DND-41 (cell line): ENCODE results near the gene LINS1.

Experiments
- ATAC-seq: fragments of 200-7000 bp; cut with Tn5 transposase; 3 replicates; pipeline ENCODE4 v1.9.1; 2021; ENCODE audit warnings: low read depth; ENCODE audit not compliant: insufficient read depth
- DNase-seq: peaks from one replicate; pipeline ENCODE4 v3.0.0-alpha.2; 2020
- H2AFZ ChIP-seq: 2 replicates; pipeline ENCODE4 v1.6.0; 2012; ENCODE audit warnings: low read depth, low read length
- H3K27ac ChIP-seq: 2 replicates; pipeline ENCODE4 v1.5.1; 2012; ENCODE audit warnings: low read length, inconsistent platforms
- H3K27me3 ChIP-seq: fragments of 200-600 bp; sonication (generic); 2 replicates; pipeline ENCODE4 v1.6.0; 2012; ENCODE audit warnings: low read length, mild to moderate bottlenecking, inconsistent platforms; ENCODE audit not compliant: insufficient read depth, poor library complexity
- H3K36me3 ChIP-seq: 2 replicates; pipeline ENCODE4 v1.5.1; 2012; ENCODE audit warnings: low read length, inconsistent platforms; ENCODE audit not compliant: insufficient read depth
- H3K4me1 ChIP-seq: 2 replicates; pipeline ENCODE4 v1.5.1; 2012; ENCODE audit warnings: mild to moderate bottlenecking, low read length; ENCODE audit not compliant: insufficient read depth
- H3K4me2 ChIP-seq: 2 replicates; pipeline ENCODE4 v1.6.0; 2012; ENCODE audit warnings: mild to moderate bottlenecking, moderate library complexity, low read length, inconsistent platforms; ENCODE audit not compliant: insufficient read depth
- H3K4me3 ChIP-seq, 2 experiments: fragments of 200-600 bp in 1 of 2; shearing (Covaris generic) in 1 of 2; 2 replicates each; pipeline ENCODE4 v1.5.1; 2012 to 2016; ENCODE audit warnings: inconsistent platforms in 2 of 2, low read length in 2 of 2, mild to moderate bottlenecking in 2 of 2, low read depth in 1 of 2, moderate library complexity in 1 of 2
- H3K79me2 ChIP-seq: 2 replicates; pipeline ENCODE4 v1.6.0; 2012; ENCODE audit warnings: low read length, inconsistent platforms; ENCODE audit not compliant: insufficient read depth
- H3K9ac ChIP-seq: 2 replicates; pipeline ENCODE4 v1.6.0; 2012; ENCODE audit warnings: low read depth, mild to moderate bottlenecking, inconsistent platforms, low read length, moderate library complexity
- H3K9me3 ChIP-seq: 2 replicates; pipeline ENCODE4 v1.5.1; 2012; ENCODE audit warnings: low read length, moderate library complexity, mild to moderate bottlenecking, inconsistent platforms; ENCODE audit not compliant: insufficient read depth, severe bottlenecking
- H4K20me1 ChIP-seq: 2 replicates; pipeline ENCODE4 v1.6.0; 2012; ENCODE audit warnings: low read length; ENCODE audit not compliant: insufficient read depth
- EZH2 ChIP-seq: IDR thresholded peaks from 3 replicates; pipeline ENCODE4 v1.6.1; 2012; ENCODE audit warnings: borderline replicate concordance, low read depth, mild to moderate bottlenecking, moderate library complexity, low read length, inconsistent platforms; ENCODE audit not compliant: severe bottlenecking
- TF ChIP-seq, protein P1 (sequence below): IDR thresholded peaks from 2 replicates; pipeline ENCODE4 v1.5.1; 2012; ENCODE audit warnings: borderline replicate concordance, low read length, moderate library complexity, mild to moderate bottlenecking; ENCODE audit not compliant: poor library complexity, severe bottlenecking; ENCODE audit errors: extremely low read depth

The LINS1 gene, protein sequence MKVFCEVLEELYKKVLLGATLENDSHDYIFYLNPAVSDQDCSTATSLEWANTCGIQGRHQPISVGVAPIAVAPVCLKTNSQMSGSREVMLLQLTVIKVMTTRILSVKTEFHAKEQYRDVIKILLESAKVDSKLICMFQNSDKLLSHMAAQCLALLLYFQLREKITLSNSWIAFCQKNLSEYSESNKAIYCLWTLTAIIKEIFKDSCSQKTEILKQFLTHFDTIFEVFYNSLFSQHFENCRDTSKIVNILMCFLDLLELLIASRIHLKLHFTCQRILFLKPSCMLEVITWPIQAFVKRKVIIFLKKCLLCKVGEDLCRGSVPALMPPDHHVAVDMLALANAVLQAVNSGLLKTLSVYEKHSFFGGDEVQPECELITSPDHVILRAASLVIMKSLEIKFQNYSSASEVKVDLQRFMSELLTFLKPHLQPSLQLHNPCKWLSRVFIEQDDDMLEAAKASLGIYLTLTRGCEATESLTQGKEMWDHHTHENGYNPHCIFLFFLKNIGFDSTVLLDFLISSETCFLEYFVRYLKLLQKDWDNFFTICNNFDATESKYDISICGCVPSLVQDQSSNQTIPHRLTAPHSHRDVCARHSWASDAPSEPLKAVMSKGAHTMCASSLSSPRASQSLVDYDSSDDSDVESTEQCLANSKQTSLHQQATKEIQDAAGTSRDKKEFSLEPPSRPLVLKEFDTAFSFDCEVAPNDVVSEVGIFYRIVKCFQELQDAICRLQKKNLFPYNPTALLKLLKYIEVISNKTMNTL

DNA sequence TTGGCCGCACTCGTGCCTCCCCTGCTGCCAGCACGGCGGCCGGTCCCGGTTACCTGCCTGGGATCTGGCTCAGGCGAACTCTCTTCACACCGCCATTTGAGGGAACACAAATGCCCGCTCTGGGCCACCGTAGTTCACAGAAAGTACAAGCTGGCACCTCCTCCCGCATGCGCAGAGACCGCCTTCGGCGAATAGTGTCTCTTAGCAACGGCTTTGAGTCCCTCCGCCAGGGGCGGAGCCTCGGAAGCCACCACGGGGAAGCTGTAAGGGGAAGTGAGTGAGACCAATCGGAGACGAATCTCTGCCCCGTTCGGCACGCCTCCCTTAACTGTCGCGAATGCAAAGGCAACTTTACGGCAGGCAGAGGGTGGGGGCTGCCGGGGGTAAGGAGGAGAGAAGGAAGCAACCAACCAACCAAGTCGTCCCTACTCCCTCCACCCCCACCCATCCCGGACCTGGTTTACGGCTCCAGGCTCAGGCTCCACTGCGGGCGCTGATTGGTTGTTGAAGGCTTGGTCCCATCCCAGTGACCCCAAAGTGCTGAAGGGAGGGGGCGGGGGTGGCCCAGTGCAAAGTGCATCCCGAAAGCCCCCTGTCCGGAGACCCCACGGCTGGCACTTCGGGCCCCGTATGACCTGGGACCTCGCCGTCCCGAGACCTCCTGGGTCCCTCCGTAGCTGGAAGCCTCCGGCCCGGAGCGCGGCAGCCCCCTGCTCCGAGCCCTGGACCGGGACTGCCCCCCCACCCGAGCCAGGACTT is at the start of gene LINS1, which contains the start of gene ASB7:
LINS1 (minus strand) TSS at position 121 of the 759 bp plus-strand sequence. CDS start 21,342 bp downstream, outside the sequence.
ASB7 (plus strand) TSS at position 526 of the 759 bp plus-strand sequence. CDS start 9,628 bp downstream, outside the sequence.
- ATAC-seq (peak; percentile 93), DNase-seq (peak; percentile 99)
- Histone ChIP-seq H3K4me2 (peak within 1 kb of the TSS; percentile 93), H3K9me3 (no peaks in the 10 kb centered on the region), H3K36me3 (peaks cover 12% of the 10 kb centered on the region), H3K4me1 (peaks cover 53% of the 10 kb centered on the region), H3K27me3 (no peaks in the 10 kb centered on the region), H4K20me1 (no peaks in the 10 kb centered on the region), H3K27ac (peak within 1 kb of the TSS; percentile 80), H3K9ac (peak within 1 kb of the TSS; percentile 80), H2AFZ (peak within 1 kb of the TSS; percentile 85), H3K79me2 (peaks cover 77% of the 10 kb centered on the region), H3K4me3 (peak within 1 kb of the TSS; percentile 89 to 96)
- TF ChIP-seq EZH2: no peak
- TF ChIP-seq, protein P1, sequence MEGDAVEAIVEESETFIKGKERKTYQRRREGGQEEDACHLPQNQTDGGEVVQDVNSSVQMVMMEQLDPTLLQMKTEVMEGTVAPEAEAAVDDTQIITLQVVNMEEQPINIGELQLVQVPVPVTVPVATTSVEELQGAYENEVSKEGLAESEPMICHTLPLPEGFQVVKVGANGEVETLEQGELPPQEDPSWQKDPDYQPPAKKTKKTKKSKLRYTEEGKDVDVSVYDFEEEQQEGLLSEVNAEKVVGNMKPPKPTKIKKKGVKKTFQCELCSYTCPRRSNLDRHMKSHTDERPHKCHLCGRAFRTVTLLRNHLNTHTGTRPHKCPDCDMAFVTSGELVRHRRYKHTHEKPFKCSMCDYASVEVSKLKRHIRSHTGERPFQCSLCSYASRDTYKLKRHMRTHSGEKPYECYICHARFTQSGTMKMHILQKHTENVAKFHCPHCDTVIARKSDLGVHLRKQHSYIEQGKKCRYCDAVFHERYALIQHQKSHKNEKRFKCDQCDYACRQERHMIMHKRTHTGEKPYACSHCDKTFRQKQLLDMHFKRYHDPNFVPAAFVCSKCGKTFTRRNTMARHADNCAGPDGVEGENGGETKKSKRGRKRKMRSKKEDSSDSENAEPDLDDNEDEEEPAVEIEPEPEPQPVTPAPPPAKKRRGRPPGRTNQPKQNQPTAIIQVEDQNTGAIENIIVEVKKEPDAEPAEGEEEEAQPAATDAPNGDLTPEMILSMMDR: no peak

DNA sequence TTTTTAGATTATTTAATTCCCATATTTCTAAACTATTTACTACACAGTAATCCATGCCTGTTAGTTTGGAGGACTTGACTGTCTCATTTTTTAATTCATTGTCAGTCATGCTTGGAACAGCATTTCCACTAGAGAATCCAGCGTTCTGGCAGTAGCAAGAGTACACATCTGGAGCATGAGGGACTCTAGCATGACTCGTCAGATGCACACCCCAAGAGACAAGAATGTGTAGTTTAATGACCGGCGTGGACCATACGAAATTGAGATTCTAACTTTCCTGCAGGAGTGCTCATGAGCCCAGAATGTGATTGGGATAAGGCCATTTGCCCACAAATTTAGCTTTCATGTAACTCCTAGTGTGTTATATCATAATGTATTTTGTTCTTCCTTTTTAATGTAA is 49.3 kb upstream of the LINS1 start:
- DNase-seq (no peak), ATAC-seq (no peak)
- H3K36me3 ChIP-seq: peaks cover 4% of the 10 kb centered on the region; the same call in 1 of the 2 replicates
- H2AFZ ChIP-seq: no peak overlapping the region
- no peak overlapping the region for H3K9ac ChIP-seq
- no peaks in the 10 kb centered on the region for H3K27me3 ChIP-seq
- H3K4me3 ChIP-seq: no peak overlapping the region
- H3K9me3 ChIP-seq: no peaks in the 10 kb centered on the region
- H4K20me1 ChIP-seq: no peaks in the 10 kb centered on the region; the same call in 1 of the 2 replicates
- H3K4me2 ChIP-seq: no peak overlapping the region
- no peaks in the 10 kb centered on the region for H3K79me2 ChIP-seq
- no peak for TF ChIP-seq EZH2
- TF ChIP-seq, protein P1: no peak
- no peaks in the 10 kb centered on the region for H3K4me1 ChIP-seq
- no peak overlapping the region for H3K27ac ChIP-seq

DNA sequence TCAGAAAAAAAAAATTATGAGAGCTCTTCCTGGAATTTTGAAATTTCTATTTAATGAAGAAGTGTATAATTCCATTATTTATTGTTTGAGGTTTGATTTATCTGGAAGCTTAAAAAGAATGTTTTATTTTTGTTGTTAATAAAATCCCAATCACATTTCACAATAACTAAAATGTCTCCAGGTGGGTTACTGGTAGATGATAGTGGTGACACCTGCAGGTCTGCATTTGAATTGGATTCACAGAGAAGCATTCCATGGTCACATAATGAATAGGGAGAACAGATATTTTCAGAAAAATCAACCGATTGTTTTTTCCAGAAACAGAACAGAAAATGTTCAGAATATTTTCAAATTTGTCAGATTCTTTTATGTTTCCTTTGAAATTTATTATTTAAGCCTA is 48.7 kb upstream of the LINS1 start:
- Histone ChIP-seq H3K9ac (no peak overlapping the region), H3K4me2 (no peak overlapping the region), H3K4me3 (no peak overlapping the region), H3K36me3 (peaks cover 4% of the 10 kb centered on the region; the same call in 1 of the 2 replicates), H2AFZ (no peak overlapping the region), H3K79me2 (no peaks in the 10 kb centered on the region), H3K27me3 (no peaks in the 10 kb centered on the region), H3K4me1 (no peaks in the 10 kb centered on the region), H4K20me1 (no peaks in the 10 kb centered on the region; the same call in 1 of the 2 replicates), H3K9me3 (no peaks in the 10 kb centered on the region), H3K27ac (no peak overlapping the region)
- no peak for DNase-seq
- no peak for ATAC-seq
- no peak for TF ChIP-seq EZH2
- TF ChIP-seq, protein P1: peak; percentile 22
